Activated effector memory CD4-positive, alpha-beta T cell treated with Interleukin-2 at 50 U/mL for 16 hours (primary cell): ENCODE data around the gene LAMA2.

Experiments
- DNase-seq: peaks from one replicate; pipeline ENCODE4 v3.0.0-alpha.2; 2020

The LAMA2 gene

DNA sequence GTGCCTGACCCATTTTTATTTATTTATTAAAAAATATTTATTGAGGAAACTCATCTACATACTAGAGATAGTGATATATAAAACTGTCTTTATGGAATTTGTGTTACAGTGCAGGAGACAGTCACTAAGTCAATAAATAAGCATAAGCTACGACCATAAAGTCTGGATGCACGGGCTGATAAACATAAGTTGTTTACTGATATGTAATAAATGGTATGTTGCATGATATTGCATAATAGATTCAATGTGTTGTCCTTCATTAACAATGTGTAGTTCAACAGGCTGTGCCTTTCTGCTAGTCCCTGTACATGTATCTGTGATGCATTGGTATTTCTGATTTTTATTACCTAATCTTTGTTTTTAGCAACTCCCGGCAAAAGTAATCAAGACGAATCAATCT is 515.8 kb downstream of the LAMA2 start:
- DNase-seq: no peak

DNA sequence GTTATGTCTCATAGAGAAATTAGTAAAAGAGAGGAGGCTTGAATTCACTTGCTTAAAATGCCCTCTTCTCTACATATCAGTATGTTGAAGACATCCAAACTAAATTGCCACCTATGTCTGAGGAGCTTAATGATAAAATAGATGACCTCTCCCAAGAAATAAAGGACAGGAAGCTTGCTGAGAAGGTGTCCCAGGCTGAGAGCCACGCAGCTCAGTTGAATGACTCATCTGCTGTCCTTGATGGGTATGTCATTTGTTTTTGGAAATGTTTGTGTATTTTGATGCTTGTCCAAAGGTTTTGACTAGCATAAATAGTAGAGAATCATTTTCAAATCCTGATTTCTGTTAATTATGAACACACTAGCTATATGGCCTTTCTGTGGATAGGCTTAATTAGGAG is 519.3 kb downstream of the LAMA2 start:
- no peak for DNase-seq

DNA sequence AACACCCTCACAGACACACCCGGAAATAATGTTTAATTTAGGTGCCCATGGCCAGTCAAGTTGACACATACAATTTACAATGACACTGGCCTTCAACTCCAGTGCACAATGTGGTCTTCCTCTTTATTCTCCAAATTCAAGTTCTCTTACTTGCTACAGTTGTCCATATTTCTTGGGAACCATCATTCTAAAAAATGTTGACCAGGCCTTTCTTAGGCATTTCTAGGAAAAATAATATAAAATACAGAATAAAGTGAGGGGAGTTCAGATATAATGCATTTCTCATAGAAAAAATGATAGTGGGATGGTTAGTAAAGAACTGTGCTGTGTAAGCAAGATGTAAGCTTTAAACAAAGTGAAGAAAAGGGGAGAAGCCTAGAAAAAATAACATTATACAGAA is 528.2 kb downstream of the LAMA2 start:
- DNase-seq: no peak

DNA sequence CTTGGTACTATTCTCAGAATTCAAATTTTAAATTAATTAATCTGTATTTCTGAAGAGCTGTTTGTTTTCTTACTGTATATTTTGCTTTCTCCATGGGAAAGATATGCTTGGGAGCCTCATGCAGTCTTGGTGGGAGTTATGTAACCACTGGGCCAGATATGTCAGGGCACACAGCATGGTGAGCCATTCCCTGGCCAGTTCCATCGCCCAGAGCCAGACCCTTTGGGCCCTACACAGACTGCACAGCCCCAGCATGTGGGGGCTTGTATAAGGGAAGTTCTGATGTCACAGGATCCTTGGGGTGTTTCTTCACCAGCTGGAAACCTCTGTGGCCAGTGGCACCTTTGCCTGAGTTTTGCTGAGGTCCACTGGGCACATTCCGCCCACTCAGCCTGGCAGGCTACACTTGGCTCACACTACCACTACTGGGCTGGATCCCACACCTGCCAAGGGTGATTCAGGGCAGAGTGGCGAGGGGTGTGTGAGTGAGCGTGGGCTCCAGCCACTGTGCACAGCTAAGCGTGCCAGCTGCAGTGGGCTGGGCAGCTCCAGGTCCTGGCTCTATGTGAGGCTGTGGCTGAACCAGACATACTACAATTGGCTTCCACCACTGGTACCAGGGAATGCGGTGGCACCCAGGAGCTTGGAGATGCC is 533.5 kb downstream of the LAMA2 start:
- DNase-seq: no peak

DNA sequence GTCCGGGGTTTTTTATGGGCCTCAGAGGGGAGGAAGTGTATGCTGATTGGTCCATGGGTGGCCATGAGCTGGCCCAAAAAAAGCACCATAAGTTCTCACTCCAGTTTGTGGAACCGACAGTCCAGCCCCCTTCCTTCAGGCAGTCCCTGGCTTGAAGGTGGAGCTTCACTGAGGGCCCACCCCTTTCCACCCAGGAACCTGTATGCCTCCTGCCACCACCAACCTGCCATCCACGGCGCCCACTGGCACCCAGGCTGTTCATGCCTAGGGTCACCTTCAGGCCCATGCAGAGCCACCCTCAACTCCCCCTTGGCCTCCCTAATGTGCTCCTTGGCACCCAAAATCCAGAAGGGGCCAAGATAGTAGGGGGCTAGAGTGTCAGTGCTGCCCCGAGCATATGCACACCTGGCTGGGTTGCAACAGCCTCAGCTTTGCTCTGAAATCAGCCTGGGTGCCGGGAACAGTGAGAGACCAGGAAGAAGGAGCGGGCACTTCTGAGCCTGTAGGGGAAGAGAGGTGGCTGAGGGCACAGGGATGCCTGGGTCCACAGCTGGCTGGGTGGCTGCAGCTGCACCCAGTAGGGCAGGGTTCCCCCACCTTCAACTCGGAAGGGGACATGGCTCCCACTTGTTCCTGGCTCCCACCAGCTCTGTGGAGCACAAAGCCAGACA is 534.6 kb downstream of the LAMA2 start:
- DNase-seq: no peak

DNA sequence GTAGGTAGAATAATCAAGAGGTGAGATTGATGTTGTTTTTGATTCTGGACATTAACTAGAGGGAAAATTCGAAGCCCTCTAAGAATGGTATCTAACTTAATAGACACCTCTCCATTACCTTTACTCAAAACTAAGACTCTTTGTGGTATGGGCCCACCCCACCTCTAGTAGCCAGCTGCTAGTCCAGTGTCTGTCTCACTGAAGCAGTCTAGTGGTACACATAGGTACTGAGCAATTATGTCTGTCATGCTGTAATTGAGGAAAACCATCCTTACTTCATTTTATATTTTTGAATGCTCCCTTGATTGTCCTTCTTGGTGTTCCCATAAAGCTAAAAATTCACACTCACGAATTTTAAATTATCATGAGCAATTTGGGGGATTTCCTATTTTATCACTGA is 536.4 kb downstream of the LAMA2 start:
- DNase-seq: no peak

DNA sequence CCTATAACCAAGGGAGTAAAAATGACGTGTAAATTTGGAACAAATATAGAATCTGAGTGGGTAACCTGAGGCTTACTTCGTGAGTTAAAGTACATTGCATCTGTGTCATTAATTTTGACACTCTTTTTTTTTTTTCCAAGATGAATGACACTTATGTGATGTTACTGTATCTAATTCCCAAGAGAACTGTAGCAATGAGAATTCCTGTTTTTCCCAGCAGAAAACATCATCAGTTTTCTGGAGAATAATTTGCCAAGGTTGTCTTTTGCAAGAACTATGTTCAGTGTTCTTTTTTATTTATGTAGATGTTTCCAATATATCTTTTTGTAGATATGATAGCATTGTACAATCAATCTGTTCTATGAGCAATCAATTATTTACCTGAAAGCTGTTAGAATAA is 543.4 kb downstream of the LAMA2 start:
- DNase-seq: no peak

DNA sequence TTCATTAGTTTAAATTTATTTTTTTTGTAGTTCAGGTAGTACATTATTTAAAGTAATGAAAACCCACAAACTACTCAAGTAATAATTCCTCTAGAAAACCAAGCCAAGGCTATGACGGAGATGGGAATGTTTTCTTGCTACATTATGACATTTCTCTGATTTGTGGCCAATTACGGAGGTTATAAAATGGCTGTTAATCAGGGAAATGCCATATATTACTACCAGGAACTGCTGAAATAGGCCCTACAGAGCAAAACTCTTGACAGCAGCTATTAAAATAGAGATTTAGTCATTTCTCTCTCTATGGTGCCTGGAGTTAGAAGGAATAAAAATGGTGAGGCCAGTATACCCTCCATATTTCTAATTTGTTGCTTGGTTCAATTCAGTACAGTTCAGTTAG is 547.0 kb downstream of the LAMA2 start:
- DNase-seq: no peak

DNA sequence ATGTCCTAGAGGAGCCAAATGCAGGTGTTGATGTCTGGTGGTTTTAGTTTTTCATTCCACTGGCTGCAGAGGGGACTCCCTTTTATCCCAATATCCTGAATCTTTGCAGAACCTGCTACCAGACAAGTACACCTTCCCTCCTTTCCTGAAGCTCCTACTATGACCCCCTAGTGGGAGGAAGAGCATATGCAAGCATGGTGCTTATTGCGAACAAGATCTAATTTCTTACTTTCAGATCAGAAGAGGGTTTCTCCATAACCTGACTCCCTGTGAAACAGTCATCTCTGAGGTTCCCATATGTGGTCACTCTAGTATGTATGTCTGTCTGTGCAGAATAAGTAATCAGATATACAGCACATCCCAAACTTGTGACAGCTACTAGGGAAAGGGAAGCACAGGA is 549.8 kb downstream of the LAMA2 start:
- no peak for DNase-seq

DNA sequence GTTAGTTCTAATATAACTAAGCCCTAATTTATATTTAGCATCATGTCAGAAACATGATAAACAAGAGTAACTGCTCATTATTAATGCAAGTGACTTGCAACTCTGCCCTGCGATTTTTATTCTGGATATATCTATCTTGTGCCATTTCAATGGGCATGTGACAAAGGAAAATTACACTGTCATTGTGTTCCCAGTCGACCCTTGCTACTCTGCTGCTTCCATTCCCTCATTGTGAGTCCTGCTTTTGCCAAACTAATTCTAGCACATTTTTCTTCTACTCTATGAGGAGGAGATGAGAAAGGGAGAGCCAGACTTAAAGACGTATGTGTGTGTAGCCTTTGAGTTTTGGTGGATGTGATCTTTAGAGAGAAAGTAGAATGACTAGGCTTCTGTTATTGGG is 551.2 kb downstream of the LAMA2 start:
- DNase-seq: no peak

DNA sequence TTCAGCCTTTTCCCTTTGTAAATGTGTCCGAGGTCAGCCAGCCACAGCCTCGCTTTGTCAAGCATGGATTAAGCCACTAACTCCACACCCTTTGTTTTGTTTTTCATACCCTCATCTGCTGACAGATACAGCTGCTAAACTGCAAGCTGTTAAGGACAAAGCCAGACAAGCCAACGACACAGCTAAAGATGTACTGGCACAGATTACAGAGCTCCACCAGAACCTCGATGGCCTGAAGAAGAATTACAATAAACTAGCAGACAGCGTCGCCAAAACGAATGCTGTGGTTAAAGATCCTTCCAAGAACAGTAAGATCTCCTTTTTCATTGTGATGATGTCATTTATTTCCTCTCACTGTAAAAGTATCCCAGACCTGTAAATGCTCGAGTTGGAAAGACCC is 557.8 kb downstream of the LAMA2 start:
- DNase-seq: no peak

DNA sequence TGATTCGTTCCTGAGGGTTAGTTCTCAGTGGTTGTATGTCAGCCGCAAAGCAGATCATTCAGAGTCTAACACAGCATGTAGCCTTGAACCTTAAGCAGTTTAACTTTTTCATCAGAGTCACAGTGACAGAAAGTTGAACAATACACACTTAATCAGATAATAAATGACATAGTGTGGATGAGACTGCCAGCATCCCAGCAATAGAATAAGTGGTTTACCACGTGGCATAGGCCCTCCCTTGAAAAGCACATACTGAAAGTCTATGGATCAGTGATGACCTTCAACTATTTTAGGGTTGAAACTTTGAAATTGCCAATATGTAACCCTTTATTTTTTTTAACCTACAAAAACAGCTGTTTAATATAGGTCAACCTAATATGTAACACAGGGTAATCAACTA is 561.7 kb downstream of the LAMA2 start:
- DNase-seq: no peak

DNA sequence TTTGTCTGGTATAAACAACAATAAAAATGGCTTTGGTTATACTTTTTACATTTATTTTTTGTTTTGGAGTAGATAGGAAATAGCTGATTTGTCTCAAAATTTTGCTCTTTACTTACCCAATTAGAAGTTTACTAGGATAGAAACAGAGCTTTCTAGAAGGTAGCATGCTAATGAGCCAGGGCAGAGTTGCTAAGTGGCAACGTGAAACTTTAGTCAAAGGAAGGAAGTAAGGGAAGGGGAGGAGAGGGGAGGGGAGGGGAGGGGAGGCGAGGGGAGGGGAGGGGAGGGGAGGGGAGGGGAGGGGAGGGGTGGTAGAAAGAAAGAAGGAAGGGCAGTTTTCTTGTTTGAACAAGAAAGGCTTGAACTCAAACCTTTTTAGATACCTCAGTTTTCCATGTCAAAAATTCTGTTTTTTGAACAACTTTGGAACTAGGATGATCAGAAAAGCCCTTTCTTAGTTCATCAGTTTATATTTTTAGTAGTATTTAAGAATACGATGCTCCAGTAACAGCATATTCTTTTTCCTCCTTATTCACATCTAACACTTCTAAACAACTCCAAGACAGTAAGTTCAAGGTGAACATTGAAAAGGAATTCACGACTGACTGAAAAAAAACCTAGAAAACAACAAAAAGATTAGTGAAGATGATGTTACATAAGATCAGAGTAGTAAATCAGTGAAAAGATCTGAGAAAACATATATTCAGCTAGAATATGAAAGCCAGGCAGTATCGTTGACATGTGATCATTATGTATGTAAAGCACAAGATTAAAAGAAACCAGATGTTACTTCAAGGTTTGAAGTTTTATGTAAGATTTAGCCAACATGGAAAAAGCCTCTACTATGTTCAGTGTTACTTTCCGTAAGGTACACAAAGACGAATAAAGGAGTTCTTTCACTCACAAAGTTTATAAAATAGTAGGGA is 563.6 kb downstream of the LAMA2 start:
- DNase-seq: no peak

DNA sequence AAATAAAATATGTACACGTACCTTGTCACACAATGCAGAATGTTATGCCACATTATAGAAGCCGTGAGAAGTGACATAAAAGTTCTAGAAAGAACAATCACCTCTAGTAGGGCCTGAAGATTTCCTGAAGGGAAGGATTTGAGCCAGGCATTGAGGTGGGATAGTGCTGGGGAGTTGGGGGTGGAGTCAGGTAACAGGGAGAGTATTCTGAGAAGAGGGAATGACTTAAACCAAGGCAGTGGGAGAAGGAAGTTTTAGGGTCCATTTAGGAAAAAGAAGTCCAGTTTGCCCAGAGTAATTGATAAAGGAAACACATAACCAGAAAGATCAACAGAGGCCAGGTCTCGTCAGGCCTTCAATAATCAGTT is 564.2 kb downstream of the LAMA2 start:
- DNase-seq: no peak

DNA sequence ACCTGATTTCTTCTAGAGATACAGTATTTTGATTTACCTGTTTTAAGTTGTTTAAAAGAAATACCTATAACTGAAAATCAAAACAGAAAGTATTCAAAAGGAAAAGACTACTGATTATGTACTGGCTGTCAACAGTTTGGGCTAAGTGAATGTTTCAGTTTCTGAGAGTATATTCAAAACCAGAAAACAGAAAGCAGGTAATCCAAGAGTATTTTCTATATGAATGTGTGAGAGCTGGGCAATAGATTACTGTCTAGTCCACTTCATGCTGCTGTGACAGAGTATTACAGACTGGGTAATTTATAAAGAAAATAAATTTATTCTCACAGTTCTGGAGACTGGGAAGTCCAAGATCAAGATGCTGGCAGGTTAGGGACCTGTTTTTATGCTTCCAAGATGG is 566.0 kb downstream of the LAMA2 start:
- DNase-seq: no peak

DNA sequence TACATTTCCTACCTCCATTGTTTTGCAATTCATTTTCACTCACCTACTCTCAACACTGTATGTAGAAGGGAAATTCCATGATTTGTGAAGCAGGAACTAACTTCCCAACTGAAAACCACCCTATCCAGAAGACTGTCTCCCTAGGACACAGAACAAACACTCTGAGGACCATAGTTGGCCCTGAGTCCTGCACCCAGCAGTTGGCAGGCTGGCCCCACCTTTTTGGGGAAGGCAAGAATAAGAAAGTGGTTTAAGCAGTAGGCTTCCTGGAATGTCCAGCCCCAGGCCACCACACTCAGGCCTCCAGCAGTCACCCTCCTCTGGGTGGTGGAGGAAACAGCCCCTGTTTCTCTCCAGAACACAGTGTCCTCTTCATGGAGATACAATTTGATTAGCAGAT is 568.2 kb downstream of the LAMA2 start:
- DNase-seq: no peak

DNA sequence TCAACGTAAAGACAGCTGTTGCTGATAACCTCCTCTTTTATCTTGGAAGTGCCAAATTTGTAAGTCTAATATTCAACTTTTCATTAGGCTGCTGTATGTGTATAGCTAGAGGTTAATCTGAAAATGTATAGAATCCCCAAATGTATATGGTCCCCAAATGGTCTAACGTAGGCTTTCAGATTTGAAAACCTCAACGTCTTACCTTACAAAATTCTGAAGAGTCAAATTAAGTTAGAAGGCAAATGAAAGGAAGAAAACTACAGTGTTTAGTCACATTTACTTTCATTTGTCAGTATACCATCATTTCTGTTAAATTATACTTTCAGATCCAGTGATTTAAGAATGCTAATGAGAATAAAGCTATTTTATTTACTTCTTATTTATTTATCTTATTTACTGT is 570.1 kb downstream of the LAMA2 start:
- DNase-seq: no peak

DNA sequence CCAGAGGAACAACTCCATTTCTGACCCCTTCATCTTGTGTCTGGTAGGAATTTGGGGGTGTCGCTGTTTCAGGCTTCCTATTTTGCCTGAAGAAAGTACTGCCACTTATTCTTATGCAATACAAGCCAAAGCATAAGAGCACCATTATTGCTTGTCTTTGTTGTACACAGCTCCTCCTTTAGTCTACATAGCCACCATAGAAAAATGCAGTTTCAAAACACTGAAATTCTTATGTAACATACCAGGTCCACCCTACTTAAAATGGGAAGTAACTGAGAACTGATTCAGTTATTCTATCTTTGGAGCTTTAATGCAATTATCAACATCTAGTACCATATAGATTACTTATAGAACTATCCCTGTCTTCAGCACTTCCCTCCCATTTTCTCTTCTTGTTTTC is 571.5 kb downstream of the LAMA2 start:
- DNase-seq: no peak

DNA sequence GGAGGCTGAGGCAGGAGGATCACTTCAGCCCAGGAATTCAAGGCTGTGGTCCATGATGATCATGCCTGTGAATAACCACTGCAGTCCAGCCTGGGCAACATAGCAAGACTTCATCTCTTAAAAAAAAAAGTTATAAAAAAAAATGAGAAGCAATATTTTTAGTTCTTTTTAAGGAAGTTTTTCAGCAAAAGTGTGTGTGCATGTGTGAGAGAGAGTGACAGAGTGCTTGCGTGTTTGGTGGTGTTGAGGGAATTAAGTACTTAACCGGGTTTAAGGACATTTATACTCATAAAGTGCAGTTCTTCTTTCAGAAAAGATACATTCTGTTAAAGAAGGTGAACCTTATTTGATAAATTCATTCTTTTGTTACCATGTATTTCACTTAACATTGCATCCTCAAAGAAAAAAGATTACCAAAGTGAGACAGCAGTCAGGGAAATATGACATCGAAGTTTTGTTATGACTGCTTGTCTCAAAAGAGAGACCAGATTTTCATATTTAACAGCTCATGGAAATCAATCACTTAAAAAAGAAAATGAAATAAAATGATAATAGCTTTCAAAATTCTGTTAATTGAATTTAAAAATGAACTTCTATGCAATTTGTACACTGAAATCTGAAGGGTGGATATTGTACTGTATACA is 572.3 kb downstream of the LAMA2 start:
- DNase-seq: no peak

DNA sequence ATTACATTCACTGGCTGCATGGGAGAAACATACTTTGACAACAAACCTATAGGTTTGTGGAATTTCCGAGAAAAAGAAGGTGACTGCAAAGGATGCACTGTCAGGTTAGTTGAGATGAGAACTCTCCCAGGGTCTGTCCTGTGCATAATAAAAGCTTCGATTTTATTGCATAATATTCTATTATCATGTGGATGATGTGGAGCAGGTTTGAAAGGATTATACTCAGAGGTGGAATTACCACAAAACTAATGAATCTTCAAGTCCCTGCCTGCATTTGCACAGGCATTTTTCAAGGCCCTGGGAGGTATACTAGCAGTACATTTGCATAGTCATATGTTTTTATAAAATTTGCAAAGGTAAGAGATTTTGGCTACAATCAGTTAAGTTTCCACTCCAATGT is 577.3 kb downstream of the LAMA2 start:
- no peak for DNase-seq

DNA sequence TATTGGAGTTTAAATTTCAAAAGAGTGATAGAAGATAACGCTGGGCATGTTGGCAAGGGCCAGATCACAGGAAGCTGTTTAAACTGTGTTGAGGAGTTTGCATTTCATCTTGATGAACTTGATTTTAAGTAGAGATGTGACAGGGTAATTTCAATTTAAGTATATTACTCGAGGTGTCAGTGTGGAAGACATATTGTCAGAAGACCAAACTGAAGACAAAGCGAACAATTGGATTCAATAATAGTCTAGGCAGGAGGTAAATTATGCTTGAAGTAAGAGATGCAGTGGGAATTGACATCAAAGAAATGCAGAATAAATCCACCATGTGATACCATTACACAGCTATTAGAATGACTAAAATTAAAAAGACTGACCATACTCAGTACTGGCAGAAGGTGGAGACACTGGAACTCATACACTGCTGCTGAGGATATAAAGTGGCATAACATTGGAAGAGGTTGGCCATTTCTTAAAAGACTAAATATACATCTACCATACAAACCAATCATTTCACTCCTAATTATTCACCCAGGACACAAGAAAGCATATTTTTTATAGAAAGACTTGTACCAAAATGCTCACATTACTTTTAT is 586.2 kb downstream of the LAMA2 start:
- no peak for DNase-seq

DNA sequence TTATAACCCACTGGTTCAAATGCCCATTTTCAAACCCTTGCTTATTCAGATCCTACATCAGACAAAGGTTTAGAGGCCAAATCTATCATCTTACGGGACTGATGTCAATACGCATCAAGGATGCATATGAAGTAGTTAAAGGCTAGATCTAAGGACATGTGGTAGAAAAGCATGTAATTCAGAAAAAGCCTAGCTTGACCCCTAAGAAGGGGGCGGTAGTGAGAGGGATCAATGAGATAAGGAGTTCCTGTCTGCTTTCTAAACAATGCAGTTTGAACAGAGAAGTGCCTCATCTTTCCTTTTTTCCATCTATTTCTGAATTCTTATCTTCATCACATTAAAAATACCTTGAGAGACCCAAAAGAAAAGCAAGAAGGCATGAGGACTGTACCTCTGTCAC is 589.3 kb downstream of the LAMA2 start:
- DNase-seq: no peak

DNA sequence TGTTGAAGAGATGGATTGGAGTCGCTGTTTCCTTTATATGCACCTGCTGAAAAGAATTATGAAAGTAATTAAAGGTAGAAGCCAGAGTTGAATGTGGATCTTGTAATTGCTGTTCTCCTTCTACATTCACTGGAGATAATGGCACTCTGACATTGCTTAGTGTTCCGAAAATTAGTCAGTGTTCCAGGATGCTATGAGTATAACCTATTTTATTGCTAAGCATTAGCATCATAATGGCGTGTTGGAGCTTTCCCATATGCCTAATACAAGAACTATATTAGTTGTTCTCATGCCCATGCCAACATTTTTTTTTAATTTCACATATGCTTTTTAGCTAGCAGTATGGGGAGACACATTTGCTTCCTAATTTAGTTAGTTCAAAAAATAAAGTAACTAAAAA is 590.6 kb downstream of the LAMA2 start:
- DNase-seq: no peak
